Fibroblast of skin of right quadriceps (primary cell): ENCODE data around the gene NCAM1.

Source experiments
- DNase-seq: peaks from one replicate; pipeline ENCODE4 v3.0.0-alpha.2; 2013

The NCAM1 gene

DNA sequence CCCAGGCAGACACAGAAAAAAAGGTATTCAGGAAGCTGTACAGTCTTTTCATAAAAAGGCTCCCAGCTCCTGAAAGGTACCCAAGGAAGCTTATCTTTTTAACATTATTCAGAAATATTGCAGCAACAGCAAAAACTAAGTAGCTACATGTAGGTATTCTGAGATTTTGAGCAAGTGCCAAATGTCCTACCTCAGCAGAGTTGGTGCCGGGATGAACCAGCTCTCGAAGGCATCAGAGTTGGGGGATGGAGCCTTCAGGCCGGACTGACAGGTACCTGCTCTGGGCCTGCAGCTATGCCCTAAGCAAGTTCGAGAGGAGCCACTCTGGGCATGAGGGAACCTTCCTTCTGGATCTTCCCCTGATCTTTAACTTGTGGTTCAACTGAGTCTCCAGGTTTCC, 276.0 kb downstream of the NCAM1 start:
- no peak for DNase-seq

DNA sequence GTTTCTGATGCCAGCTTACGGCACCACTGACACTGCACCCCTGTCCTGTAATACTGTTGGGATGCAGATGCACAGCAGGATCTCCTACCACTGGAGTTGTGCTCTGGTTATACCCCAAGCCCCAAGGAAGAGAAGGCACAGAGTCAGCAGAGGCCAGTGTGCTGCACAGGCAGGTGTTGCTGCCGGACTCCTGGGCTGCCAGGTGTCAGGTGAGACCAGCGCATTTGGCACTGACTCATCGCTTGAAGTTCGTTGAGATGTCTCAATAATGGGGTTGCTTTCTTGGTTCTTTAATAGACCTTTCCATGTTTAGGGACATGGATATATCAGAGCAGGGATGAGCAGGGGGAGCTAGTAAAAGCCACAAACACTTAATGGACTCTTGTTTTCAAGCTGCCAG, 277.5 kb downstream of the NCAM1 start:
- DNase-seq, result no peak

DNA sequence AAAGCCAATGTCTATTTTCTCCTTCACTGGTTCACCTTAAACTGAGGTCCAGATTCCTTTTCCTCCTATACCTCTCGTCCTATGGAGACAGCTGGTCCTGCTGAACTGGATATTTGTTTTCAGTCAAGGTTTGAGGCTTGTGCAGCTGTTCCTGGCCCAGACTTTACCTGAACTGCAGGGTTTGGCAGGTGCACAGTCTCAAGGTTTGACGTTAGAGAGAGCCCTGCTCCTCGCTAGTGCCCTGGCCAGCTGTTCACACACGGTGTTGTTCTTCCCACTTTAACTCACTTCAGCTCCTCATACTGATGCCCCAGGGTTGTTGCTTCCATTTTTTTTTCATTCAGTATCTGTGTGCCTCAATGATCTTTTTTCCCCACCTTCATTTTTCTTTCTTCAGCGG, 279.2 kb downstream of the NCAM1 start:
- DNase-seq, result no peak

DNA sequence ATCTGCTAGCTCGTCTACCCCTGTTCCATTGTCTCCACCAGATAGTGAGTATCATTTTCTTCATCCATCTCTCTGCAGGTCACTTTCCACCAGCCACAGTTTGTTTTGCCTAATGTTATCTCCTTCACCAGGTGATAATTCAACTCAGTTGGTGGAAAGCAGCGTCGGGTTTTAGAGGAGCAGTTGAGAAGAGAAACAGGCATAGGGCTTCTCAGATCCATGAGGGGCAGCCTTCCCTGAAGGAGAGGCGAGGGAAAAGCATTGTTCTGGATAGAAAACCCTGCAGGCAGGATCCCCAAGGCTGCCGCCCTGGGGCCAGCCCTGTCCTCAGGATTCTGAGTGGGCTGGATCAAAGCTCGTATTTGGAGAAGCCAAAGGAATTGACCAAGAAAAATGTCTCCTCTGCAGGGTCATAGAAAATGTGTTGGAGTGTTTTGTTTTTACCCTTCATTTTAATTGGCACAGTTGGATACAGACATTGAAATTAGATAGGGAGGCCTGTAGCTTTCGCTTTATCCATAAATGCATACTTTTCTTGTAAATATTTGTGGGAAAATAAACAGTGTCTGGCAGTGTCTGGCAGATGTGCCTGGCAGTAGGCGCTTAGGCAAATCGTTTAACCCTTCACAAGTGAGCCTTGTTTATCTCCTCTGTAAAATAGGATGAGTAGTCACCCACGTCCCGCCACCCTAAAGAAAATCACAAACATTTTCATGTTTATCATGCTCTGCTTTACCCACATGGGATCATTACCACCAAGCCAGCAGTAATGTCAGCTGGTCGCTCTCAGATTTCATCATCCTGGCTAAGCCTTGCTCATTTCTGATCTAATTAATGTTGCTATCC, 279.8 kb downstream of the NCAM1 start:
- peak; percentile 51 for DNase-seq

DNA sequence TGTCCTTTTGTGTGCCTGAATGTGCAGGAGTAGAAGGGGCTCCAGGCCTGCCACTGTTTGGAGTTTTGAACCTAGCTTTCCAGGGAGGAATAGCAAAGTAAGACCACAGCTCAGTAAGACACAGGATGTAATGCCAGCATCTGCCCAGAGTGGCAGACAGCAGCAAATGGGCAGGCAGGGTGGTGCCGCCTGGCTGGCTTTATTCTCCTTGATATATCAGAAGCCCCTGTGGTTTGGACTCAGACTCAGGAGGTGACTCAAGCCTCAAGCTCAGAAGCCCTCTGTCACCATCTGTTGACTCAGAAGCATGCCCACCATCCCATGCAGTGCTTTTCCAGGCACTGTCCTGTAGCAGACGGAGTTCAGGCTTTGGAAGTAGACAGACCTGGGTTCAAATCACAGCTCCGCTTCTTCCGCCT, 280.4 kb downstream of the NCAM1 start:
- DNase-seq, result peak; percentile 59

DNA sequence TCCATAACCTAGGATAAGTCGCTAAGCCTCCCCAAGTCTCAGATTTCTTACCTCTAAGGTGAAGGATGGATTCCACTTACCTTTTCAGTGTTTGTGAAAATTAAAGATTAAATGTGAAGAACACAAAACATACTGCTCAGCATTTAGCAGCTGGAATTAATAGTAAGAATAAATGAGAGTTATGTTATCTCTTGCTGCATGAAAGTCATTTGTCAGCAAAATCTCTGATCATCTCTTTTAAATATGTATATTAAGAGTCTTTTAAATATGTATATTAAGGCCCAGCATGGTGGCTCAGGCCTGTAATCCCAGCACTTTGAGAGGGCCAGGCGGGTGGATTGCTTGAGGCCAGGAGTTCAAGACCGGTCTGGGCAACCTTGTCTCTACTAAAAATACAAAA, 280.8 kb downstream of the NCAM1 start:
- DNase-seq, result no peak

DNA sequence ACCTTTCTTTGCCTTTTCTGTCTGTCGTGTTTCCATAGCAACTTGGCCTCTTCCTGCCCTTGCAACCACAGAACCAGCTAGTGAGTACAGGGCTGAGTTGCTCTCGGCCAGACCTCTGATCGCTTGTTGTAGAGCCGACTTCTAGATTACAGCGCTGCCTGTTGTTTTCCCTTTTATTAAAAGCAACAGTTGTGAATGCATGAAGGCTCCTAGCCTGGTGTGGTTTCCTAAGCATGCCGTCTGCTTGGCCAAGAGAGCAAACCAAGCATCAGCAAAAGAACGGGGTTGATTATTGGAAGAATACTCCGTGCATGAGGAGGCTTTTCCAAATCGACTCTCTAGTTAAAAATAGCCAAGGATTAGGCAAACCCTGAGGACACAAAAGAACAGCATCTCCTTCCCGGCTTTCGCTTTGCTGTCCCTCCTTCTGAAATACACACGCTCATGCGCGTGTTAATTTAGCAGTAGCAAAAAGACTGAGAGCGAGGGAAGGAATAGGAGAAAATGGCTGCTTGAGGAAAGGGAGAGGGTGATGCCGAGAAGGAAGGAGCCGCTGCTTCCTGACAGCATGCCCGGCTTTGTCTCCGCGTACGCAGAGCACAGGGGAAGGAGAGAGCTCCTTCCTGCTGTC, 281.7 kb downstream of the NCAM1 start:
- peak; percentile 72 for DNase-seq

DNA sequence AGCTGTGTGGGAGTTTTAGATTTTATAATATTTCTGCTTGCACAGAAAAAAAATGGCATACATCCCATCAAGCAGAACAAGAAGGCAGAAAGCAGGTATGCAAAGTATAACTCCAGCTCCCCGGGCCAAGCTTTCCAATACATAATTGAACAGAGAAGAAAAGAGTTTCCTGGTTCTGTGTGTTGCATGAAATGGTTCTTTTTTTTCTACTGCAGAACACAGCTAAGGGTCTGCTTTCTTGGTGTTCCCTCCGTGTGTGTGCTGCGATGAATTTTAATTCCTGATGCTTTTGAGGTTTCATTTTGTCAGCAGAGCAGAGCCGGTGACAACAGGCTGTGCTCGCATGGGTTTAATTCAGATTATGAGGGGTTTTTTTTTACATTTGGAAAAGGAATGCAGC, 282.5 kb downstream of the NCAM1 start:
- no peak for DNase-seq

DNA sequence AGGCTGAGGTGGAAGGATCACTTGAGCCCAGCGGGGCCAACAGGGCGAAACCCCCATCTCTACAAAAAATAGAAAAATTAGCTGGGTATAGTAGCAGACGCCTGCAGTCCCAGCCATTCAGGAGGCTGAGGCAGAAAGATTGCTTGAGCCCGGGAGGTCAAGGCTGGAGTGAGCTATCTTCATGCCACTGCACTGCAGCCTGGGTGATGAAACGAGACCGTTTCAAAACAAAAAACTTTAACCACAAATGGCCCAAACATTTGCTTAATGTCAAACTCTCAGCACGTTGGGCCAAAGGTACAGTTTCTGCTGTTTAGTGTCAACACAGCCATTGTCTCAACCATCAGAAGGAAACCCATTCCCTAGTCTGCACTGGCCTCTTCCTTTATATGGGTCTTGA, 284.0 kb downstream of the NCAM1 start:
- no peak for DNase-seq

DNA sequence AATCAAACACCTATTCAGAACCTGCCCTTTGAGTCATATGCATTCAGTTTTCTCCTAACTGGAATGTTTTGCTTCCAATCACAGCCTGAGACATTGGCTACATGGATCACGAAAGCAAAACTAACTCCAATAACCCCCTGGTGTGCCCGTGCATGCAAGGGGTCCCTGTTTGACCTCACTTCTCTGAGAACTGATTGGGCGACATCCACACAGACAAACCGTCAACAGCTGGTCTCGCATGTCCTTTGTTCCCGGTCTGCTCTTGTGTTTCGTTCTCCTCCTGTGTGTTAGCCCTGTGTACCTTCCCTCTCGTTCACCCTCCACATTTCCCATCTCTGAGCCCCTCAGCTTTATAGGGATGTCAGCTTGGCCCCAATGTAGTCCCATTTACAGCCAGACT, 286.0 kb downstream of the NCAM1 start:
- no peak for DNase-seq

DNA sequence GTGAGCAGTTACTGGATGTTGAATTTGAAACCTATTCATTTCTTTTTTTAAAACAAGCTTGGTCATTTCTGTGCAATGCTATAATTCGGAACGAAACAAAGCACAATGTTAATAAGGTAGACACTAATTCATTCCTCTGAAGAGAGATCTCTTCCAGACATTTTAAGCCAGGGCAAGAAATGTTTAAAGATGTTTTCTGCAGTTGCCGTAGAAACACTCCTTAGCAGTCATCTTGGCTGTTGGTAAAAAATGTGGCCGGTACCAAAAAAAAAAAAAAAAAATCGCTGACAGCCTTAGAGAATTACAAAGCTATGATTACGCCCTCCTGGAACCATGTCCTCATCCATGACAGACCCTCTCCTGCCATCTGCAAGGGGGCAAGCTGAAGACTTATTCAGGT, 286.7 kb downstream of the NCAM1 start:
- DNase-seq, result peak; percentile 25

DNA sequence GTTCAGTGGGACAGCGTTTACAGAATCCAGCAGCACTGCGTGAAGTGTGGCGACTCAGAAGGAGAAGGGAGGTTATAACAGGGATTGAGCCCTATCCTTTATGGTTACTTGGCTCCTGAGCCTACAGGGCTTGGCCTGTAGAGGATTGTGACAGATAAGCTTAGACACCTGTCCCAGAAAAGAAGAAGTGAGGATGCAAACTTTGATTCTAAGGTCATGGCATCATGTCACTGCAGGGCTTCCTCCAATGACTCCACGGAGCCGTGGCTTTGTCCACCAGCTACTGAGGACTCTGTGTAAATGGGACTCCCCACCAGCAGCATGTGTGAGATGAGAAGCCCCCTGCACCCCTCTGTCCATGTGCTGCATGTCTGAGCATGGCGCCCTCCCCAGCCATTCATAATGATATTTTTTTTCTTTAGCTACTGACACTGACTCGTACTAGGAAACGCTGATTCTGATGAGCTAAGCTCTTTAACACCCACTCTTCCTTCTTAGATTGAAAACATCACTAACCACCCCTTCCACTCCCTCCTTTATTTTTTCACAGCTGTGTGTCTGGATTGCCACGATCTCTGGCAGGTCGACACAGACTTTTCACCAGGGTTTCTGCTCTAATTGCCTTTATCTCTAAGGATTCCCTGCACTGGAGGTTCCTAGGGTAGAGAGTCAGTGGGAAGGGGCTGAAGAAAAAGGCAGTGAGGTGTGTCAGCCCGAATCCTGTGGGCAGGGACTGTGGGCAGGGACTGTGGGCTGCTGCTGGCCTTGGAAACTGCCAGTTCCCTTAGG, 287.7 kb downstream of the NCAM1 start:
- DNase-seq, result no peak

DNA sequence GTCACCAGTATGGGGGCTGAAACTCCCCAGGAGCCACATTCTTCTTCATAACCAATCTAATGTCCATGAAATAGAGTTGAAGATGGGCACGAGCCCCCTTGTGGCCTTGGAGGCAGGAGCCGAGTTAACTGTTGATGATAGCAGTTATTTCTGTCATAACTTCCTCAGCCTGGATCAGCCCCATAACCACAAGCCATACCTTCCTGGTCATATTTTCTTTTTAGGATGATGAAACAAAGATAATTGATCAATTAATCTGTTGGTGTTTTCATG, 288.2 kb downstream of the NCAM1 start:
- DNase-seq, result no peak

DNA sequence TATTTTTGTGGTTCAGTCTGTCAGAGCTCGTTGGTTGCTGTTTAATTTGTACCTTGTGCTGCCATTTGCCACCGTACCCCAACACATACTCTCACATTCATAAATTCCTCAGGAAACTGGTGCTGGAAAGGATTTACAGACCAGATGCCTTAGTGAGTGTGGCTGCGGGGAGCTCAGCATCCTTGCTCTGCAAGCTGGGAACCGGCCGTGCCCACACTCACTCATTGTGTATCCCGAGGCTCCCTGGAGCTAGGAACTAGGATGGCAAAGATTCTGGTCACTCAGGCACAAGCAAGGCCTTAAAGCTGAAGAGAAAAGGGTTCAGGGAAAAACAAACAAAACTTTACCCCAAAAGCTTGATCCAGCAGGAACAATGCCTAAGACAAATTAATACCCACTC, 288.6 kb downstream of the NCAM1 start:
- no peak for DNase-seq

DNA sequence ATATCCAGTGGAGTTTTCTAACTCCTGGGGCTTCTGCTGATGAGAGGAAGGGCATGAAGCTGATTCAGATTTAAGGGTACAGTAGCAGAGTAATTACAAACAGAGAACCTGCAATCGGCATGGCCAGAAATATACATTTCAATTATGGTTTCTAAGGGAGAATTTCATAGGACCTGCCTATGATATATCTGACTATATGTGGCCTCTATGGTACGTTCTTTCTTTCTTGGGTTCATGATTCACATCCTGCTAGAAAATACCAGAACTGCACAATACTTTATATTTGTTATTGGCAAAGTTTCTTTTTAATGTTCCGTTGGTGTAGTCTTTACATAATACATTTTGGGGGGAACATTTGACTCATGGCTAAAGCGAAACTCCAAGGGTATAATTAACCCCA, 290.1 kb downstream of the NCAM1 start:
- DNase-seq, result no peak

DNA sequence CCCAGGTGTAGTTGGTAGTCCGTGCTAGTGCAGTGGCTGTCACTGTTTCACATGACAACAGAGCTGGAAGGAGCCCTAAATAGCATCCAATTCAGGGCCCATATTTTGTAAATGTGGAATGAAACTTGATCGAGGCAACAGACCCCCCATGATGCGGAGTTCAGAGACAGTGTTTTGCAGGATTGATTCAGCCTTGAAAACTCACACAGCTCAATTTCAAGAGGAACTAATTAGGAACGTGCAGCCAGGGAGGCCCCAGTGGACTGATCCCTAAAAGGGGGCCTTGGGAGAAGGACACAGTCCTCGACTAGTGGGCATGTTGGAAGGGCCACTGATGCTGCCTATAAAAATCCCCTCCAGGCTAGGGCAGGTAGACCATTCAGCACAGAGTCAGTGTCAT, 292.2 kb downstream of the NCAM1 start:
- DNase-seq, result no peak

DNA sequence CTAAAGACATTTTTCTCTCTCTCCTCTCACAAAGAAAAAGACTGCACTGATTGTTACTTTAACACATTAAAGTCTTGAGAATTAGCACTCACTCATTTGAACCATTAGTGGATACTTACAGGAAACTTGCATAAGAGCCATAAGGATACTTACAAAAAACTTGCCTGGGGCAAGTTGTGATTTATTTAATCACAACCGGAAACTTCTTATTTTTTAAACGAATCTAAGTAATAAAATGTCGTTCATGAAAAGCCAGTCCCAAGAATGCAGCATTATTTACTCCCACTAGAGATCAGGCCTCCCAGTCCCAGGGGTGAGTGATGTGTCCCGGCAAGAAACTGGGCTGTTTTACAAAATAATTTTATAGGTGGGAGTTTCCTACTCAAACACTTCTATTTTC, 293.9 kb downstream of the NCAM1 start:
- DNase-seq, result no peak

DNA sequence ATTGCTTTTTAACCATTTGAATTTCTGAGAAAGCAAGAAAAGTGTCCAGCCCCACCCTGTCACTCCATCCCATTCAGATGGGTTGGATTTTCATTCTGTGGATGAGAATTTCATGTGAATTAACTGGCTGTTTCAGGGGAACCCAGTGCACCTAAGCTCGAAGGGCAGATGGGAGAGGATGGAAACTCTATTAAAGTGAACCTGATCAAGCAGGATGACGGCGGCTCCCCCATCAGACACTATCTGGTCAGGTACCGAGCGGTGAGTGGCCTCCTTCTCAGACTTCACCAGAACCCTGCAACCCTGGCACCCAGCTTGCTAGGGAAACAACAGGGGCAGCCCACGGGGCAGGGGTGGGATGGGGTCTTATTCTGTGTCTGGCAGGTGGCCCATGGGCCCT, 294.5 kb downstream of the NCAM1 start:
- DNase-seq, result no peak

DNA sequence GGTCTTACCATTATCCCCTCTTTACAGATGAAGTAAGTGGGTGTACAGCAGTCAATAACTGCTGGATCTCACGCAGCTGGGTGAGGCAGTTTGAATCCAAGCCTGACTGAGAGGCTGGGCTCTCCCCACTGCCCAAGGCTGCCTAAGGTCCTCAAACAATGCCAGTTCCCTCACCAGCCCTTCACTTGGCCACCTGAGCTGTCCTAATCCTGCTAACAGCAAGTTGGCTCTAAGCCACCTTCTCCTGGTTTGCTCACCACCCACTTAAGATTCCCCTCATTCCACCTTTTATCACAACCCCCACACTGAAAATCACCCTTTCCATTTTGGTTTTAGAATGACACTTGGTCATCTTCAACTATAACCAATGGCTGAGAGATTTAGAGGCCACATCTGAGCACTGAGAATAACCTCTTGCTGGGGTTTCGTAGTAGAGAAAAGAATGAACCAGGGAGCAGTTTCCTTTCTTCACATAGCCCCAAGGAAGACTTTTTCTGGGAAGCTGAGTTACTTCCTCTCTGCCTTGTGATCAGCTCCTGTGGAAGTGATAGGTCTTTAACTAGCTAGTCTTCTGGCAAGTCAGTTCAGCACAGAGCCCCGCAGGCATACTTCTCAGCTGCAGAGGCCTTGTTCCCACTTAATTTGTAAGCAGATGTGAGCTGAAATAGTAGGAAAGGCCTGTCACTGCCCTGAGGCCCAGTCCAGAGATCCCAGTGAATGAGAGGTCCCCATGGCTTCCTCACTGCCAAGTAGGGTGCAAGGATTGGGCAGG, 295.4 kb downstream of the NCAM1 start:
- no peak for DNase-seq

DNA sequence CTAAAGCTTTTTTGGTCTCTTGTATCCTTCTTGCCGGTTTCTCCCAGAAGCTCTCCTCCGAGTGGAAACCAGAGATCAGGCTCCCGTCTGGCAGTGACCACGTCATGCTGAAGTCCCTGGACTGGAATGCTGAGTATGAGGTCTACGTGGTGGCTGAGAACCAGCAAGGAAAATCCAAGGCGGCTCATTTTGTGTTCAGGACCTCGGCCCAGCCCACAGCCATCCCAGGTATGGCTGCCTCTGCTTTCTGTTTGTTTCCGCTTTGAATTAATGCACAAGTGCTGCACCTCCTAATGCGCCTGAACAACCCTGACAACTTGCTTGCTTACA, 298.8 kb downstream of the NCAM1 start:
- DNase-seq, result no peak

DNA sequence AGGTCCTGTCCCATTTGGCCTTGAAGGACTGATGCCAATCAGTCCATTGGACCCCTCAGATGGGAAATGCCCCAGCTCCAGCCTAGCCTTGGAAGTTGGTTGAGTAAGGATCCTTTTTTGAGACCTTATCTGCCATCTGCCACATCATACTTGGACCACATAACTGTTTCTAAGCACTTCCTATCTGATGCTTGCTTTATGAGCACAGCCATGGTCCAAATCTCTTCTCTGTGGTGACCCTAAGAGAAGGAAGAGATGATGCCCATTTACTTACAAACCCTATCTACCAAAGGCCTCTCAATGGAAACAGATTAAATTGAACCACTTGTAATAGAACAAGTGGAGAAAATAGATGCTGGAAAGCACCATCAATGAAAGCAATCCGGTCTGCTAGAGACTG, 299.3 kb downstream of the NCAM1 start:
- DNase-seq, result no peak

DNA sequence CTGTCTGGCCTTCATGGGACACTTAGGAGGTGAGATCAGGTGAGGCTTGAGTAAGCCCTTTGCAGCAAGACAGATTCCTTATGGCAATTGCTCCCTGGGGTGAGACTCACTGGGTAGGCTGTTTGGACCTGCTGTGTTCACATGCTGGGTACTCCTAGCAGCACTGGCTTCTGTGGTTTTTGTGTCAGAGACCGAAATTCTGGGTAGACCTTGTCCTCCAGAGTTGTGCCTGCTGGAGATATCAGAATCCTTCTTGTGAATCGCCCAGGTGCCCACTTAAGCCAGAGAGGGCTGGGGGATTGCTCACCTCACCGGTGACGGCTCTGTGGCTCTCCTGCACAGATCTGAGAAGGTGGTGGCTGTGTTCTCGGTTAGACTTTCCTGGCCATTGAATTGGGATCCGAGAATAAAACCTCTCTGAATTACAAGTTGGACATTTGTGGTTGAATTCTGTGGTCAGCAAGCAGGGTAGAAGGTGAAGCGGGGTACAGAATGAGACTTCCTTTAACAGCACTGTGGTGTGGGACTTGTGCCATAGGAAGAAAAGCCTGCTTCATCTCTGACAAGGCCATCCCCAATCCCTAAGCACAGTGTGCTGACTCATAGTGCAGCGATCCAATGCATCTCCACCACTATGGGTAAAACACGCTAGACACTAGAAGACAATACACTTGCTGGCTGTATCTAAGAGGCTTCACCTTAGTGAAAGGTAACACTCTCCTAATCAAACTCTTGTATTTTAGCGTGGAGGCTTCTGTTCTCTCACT, 300.7 kb downstream of the NCAM1 start:
- DNase-seq, result peak; percentile 46

DNA sequence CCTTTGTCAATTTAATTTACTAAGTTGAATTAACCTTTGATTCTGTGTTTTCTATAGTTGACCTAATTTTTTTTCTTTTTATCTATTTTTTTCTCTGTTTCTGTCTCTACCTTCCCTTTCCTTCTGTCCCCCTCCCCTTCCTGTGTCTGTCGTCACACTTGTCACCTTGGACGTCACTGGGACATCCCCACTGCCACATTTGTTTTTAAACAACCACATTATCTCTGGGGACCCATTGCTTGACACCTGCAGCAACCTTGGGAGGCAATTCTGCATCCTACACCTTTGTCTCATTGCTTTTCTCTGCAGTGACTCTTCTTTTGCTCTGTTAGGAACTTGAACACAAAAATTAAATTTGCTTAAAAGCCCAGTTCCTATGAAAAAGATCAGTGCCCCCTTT, 301.4 kb downstream of the NCAM1 start:
- DNase-seq, result no peak
